GM21723 (cell line): Measurements from ENCODE around the gene ITIH3.

ENCODE experiments used
- ATAC-seq: cut with Tn5 transposase; IDR thresholded peaks from one replicate; pipeline ENCODE4 v1.9.1; 2021; ENCODE audit warnings: mild to moderate bottlenecking, moderate library complexity; ENCODE audit not compliant: unreplicated experiment

Gene ITIH3

GRCh38 chr3:52820736-52821135 lies 26.1 kb downstream of the ITIH3 start:
- ATAC-seq = no peak

DNA sequence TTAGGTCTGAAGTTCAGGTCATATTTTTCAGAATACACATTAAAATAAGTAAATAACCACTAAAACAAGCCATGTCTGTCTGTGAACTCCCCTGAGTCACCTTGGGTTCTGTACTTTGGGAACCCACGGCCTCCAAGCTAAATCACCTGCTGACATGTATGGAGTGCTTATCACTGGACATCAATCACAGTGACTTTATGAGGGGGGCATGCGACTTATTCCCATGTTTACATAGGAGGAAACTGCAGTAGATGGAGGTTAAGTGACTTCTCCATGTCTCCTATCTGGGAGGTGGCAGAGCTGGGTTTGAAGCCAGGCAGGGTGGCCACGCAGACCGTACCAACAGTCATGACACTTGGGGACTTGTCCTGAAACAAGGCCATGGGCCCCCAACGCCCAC lies 27.8 kb downstream of the ITIH3 start:
- no peak for ATAC-seq

- ATAC-seq = no peak
These were observed 29.4 kb downstream of the ITIH3 start for GRCh38 chr3:52824037-52824436.

DNA sequence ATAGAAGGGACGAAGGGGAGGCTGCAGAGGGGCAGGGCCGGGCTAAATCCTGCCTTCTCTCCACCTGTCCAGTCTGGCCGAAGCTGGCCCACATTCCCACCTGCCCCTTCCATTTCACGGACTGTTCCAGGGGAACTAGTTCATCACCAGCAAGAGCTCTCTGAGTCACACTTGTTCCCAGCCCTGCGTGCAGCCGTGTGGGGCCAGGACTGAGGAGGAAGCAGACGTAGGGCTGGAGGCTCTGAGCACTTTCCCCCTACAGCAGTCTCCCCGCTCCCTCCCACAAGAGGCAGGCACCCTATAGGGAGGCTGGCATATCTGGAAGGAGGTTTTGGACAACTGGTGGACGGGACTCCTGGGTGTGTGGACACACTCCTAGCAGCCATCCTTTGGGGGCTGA lies 32.8 kb downstream of the ITIH3 start:
- no peak for ATAC-seq

- ATAC-seq = no peak
These were observed 33.3 kb downstream of the ITIH3 start for GRCh38 chr3:52827866-52828376.

- ATAC-seq = no peak
These were observed 34.9 kb downstream of the ITIH3 start for GRCh38 chr3:52829482-52829881.

DNA sequence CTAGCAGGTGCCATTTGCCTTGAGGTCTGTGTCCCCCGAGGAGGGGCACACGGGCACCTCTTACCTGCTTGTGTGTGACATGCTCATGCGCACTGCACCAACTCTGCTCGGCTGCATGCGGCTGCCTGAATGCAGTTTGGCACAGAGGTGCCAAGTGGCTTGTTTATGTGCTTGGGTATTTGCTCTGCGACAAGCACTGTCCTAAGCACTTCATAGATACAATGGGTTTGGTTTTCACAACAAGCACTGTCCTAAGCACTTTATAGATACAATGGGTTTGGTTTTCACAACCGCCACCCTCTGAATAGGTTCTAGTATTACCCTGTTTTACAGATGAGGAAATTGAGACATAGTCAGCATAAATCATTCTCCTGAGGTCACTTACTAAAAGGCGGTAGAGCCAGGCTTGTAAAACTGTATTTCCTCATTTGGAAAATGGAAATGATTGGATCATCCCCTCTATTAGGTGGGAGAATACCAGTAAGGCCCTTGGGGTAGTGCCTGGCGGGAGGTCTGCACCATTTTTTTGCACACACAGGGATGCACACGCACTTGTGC lies 35.4 kb downstream of the ITIH3 start:
- no peak for ATAC-seq

DNA sequence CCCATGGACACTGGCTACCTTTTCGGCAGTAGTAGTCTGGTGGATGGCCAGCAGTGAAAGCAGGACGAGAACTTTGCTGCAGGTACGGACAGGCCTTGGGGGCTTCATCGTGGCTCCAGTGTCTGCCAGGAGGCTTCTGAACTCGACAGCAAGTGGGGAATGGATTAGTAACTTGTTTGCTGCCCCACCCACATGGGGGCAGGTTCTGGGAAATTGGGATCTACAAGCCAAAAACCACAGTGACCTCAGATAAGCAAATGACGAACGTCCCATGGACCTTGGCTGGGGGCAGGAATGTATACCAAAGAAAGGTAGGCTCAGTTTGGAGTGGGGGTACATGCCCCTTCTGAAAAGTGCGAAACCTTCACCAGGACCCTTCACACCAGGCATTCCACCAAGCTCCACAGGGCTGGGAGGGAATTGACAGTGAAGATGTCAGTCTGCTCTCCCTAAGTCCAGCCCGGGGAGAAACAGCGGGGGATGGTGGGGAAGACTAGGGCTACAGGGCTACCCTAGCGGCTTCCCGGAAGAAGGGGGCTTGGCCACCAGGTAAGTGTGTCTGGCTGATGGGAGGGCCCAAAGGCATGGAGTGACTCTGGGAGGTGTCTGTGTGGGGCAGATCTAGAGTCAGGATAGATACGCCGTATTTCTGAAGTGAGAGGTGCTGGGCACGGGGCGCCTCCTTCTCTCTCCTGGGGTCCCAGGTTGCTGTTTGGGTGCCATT lies 36.1 kb downstream of the ITIH3 start, which contains the start of gene ITIH4:
Gene ITIH4, minus strand, starts transcription at position 138 of the 724 bp plus-strand sequence. Its CDS starts 30 bp downstream, at position 108.
- no peak for ATAC-seq

GRCh38 chr3:52831500-52832301 lies 37.1 kb downstream of the ITIH3 start:
- no peak for ATAC-seq

- no peak for ATAC-seq
These were observed 38.6 kb downstream of the ITIH3 start for GRCh38 chr3:52833202-52833601.

- no peak for ATAC-seq
These were observed 40.4 kb downstream of the ITIH3 start, which contains the start of gene MUSTN1 for GRCh38 chr3:52834871-52835501. Gene MUSTN1, minus strand, starts transcription at chr3:52835019. Its CDS starts 71 bp downstream, at chr3:52834948.

DNA sequence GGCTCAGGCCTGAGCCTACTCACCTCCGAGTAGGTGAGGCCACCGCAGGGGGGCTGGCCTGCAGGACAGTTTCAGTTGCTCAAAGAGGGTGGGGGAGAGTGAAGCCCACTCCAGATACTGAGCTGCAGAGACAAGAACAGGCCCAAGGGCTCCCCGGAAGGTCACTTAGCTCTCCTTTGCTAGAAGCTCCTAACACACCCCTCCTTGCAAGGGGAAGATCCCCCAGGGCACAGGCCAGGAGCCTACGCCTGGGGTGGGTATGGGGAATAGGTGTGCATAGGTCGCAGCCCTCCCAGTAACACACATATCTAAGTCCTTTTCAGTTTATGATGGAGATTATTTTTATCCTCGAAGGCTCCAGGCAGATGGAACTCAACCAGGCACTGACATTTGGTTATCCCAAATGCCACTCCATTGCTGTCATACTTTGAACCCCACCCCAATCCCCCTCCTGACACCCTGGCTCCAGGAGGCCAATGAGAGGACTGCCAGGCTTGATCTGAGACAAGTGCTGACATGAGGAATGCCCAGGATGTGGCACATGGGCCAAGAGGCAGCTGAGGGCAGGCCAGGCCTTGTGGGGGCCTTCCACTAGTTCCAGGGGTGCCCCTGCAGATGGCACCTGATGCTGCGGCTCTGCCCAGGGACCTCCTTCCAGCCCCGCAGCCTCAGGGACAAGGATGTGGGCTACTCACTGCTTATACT lies 41.3 kb downstream of the ITIH3 start:
- ATAC-seq = no peak

DNA sequence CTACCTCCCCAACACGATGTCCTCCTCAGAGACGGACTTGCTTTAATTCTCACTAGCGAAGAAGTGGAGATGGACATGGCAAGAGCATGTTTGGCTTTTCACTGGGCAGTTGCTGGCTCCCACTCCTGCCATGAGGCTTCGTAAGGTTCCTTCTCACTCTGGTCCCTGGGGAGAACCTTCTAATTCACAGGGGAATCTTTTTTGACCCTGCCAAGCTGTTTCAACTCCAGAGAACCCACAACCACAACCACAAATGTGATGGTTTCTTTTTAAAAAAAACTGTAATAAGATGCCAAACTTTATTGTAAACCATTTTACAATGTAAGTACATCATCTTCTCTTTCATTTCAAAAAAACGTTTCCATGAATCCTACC lies 41.9 kb downstream of the ITIH3 start:
- ATAC-seq = no peak

DNA sequence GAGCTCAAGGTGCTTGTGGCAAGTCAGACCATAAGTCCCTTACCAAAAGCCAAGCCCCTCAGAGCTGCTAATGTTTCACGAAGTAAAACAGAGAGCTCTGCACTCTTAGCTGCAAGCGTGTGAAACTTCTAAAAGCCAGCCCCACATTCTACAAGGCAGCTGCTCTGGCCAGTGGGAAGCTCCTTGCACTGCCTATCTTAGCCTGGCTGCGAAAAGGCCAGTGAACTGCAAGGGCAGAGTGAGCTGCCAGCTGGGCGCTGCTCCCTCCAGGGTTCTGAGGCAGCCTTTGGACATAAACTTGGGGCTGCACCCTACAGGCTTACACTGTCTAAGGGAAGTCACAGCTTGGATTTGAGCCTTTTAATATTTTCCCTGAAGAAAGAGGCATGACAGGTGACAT lies 42.4 kb downstream of the ITIH3 start:
- ATAC-seq = no peak

DNA sequence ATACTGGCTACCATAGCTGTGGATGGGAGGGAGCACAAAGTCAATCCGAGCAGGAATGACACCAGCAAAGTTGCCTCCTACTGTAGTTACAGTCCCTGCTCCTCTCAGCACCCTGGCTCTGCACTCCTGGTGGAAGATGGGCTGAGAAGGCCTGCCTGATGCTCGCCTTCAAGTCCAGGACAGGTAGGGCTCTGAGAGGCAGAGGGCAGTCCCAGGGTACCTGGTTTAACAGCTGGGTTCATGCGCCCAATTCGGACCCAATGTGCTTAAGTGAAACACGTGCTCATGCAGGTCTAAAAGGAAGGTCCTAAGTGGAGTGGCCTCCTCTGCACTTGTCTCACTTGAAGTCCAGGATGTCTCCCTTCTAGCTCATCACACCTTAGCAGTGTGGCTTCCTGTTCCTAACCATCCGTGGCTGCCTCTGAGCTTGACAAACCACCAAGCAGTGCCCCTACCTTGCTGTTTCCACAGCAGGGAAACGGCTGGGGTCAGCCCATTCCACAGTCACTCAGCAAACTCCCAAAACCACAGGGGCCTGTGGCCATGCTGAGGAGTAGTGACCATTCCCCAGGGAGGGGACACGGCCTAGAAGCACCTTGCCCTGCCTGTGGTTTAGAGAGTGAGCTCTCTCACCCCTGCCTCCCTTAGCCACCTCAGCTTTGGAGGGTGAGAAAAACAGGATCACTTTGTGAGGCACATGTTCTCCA lies 44.1 kb downstream of the ITIH3 start:
- ATAC-seq = no peak

DNA sequence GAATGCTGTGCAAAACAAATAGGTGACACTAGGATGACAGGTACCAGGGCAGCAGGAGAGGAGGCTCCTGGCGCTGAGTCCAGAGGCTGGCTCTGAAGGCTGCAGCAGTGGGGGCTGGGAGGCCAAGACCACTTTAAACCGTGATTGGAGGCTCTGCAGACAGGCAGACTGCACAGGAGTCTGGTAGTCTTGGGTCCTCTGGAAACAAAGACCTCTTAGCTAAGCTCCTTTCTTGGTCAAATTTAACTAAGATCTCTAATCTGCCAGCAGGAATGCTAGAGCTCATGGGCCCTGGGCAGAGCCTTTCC lies 44.6 kb downstream of the ITIH3 start:
- no peak for ATAC-seq

DNA sequence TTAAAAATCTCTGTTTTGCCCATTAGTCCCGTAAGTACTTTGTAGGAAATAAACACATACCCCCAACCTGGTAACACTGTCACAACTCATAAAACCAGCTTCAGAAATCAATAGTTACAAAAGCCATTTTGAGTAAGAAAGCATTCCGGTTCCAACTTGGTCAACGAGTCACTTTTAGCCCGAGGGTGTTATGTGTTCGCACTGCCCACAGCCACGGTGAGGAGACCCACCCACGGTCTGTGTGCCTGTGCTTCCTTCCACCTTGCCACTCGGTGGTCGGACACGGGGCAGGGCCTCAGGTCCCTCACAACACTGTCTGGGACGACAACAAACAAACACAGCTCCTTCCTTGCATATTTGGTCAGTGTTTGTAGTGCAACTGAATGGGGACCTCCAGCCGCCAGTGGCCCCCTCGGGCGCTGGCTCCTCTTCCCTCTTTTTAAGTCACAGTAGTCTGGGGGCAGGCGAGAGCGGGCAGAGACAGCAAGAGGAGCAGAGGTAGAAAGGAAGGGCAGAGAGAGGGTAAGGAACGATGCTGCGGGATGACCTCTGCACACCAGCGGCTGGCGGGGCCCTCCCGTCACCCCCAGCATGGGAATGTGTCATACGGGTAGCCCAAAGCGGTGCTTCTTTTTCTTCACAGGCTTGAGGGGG lies 45.4 kb downstream of the ITIH3 start:
- ATAC-seq = no peak

DNA sequence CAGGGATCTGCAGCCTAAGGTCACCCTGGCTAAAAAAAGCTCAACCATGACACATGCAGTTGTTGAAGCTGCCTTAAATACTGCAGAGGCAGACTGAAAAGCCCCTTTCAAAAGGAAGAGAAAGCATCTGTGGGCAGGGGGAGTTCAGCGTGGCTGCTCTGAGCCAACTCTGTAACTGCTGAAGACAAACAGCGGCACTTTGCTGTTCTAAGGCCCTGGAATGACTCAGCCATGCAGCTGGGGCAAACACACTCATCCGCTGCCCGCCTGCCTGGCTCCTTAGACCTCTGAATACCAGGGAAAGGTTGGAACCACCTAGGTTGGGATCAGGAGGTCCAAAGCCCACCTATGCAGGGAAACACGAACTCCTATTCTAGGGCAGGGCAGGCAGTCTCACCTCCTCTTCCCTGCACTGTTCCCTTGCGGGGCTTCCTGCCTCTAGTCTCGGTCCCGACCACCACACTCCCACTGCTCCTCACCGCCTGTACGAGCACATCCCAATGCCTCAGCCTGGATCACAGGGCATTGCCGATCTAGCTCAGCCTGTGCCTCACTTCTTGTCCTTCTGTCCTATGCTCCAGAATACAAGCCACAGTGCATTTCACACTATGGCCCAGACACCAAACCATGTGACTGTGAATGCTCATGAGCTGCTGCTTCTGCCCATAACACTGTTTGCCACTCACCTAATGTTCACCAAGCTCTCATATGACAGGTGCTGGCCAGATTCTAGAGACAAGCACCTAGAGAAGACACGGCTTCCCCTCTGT lies 46.8 kb downstream of the ITIH3 start:
- ATAC-seq = no peak

GRCh38 chr3:52841981-52842340 lies 47.4 kb downstream of the ITIH3 start:
- ATAC-seq = no peak
